Measurements from ENCODE around the gene ATF6B.

Gene ATF6B

DNA sequence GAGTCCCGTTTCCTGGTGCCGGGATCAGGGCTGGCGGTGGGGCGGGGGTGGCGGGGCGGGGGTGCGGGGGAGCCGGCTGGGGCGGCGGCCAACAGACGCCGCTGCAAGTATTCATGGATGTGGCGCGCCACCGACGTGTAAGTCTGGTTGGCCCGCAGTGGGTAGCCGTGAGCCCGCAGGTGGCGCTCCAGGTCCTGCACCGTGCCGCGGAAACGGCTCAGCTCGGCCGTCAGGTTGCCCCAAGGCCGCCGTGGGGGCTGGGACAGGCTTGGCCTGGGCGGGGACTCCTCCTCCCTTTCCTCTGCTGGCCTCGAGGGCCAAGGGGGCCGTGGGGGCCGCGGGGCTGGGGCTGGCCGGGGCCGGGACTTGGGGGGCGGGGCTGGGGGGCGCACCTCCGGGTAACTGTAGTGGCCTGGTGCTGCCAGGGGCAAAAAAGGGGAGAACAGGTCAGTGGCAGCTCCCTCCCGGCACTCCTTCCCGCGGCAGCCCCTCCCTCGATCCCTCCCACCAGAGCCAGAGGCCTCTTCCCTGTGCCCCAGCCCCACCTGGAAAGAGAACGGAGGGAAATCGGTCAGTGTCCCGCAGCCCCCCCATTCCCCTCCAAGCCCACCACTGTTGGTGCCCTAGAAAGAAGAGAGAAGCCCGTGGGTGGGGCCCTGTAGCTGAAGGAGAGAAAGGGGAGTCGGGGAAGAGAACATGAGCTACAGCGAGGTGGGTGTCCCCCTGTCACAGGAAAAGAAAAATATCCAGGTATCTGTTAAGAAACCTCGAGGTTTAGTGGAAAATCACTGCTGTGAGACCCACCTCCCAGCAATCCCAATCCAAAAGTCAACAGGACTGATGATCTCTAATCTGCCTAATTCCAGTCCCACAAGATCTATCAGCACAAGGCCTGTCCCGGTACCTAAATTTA, 40.2 kb downstream of the ATF6B start:
- no peak overlapping the region for H3K4me3 ChIP-seq (ENCODE audit: low read length)
- DNase-seq (ENCODE audit: low read depth, low spot score), result peak; percentile 35

DNA sequence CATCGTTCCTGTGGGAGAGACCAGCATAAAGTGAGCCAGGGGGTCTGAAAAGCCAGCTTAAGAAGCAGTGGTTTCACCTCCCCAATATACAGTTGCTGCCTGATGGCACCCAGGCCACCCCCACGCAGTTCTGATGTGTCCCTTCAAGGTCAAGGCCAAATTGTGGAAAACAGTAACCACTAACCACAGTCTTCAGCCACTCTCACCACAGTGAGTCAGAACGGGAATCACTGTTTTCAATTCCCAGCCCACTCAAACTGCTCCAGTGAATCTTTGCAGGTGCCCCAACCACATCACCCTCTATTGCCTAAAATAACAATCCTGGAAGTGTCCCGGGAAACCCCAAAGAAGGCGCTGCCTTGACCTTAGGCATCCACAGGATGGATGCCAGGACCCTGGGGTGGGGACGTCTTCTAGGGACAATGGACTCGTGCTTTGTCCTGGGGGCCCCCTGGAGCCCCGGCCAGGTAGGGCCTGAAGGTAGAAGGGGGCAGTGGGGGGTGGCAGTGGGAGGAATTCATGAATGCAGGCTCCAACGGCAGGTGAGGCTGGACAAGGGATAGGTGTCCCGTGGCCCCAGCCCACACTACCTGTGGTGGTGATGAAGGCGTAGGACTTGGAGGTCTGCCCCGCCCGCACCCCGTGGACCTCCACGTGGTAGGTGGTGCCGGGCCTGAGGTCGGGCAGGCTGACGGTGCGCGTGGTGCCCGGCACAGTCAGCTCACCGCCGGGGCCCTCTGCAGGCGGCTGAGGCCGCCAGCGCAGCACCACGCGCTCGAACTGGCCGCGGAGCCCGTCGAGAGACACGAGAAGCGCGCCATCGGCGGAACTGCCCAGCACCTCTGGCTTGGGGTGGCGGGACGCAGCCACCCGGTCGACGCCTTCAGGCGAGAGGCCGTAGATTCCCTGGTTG, 41.1 kb downstream of the ATF6B start:
- DNase-seq (ENCODE audit: low read depth, low spot score), result no peak
- H3K4me3 ChIP-seq (ENCODE audit: low read length), result no peak overlapping the region

DNA sequence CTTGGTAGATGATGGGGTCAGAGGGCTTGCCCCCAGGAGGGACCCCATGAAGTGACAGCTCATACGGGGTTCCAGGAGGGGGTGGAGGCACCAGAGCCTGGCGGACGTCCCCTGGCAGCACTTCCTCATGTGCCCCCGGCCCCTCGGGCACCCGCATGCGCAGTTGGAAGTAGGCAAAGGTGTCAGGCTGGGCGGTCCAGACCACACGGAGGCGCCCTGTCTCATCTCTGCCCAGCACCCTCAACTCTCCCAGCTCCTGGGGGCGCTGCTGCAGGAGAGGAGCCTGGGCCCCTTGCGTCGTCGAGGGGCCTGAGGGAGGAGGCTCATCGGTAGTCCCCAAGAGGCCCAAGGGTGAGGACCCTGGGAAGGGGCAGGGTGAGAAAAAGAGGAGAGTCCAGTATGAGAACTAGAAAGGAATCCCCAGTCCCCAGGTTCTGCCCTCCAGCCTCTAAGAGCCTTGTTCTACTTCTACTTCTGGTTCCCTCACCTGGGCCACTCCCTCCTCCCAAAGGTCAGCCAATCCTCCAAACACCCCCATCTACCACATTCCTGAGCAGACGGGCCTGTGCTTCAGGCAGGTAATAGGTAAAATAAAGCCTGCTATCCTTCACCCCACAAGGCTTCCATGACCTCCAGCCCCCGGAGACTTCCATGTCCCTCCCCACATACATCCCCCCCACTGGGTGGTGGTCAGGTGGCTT, 42.1 kb downstream of the ATF6B start:
- no peak overlapping the region for H3K4me3 ChIP-seq (ENCODE audit: low read length)
- DNase-seq (ENCODE audit: low read depth, low spot score), result no peak

DNA sequence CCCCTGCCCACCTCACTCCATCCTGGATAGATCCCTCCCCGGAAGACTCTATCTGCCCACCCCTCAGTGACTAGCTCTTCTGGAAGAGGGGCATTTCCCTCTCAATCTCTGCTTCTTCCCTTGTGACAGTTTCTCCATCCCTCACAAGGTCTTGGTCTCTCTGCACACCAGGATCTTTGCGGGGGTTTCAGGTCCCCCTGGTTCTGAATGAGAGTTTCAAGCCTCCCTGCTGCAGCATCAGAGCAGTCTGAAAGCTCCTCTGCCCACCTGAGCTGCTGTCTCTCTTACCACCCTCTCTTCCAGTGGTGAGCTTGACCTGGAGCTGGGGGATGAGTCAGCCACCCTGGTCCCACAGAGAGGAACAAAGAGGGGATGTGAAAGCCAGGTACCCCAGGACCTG, 43.3 kb downstream of the ATF6B start:
- DNase-seq (ENCODE audit: low read depth, low spot score), result no peak
- no peak overlapping the region for H3K4me3 ChIP-seq (ENCODE audit: low read length)

- DNase-seq (ENCODE audit: low read depth, low spot score), result no peak
- H3K4me3 ChIP-seq (ENCODE audit: low read length), result no peak overlapping the region
Measured at GRCh38 chr6:32083812-32084768, 44.0 kb downstream of the ATF6B start.

DNA sequence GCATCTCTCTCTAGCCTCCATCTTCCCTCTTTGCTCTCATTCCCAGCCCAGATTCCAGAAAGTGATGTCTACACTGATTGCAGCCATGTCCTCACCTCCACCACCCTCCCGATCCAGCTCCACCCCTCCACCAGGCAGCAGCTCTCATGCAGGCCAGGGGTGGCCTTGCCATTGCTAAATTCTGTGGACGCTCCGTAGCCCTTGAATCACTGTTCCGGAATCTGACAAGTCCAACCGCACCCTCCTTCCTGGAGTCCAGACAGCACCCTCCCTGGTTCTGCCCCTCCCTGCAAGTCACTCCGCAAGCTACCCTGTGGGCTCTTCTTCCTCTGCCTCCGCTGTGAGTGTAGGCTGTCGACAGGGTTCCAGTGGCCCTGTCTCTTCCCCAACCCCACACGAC, 45.1 kb downstream of the ATF6B start:
- no peak for DNase-seq (ENCODE audit: low read depth, low spot score)
- H3K4me3 ChIP-seq (ENCODE audit: low read length), result no peak overlapping the region

GRCh38 chr6:32082478-32082877, 45.6 kb downstream of the ATF6B start:
- no peak for DNase-seq (ENCODE audit: low read depth, low spot score)
- H3K4me3 ChIP-seq (ENCODE audit: low read length), result no peak overlapping the region

DNA sequence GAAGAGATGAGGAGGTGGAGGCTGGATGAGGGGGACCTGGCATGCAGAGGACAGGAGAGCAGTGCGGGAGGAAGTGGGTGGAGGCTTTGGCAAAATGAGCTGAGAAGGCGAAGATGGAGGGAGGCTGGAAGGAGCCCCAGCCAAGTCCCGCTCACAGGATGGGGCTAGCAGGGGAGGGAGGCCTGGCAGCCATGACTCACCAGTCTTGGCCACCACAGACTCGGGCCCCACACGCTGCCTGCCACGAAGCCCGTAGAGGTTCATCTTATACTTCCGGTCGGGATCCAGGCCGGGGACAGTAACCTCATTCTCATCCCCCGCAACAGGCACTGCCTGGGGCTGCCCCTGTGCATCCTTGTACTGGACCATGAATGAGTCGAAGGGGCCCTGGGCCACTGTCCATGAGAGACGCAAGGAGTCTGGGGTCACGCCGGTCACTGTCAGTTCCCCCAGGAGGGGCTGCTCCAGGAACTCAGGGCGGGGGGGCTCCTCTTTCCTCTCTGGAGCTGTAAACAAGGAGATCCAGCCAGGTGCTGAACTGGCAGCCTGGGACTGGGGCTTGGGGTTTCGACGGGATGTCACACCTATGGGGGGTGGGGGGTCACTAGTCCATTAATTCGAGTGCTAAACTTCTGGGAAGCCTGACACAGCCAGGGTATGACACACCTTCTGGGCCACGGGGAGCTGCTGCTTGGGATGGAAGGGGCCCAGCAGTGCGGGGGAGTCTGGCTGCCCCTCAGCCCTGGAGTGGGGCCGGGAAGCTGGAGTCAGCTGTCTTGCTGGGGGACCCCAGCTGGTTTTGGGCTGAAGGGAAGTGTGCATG, 46.7 kb downstream of the ATF6B start:
- no peak overlapping the region for H3K4me3 ChIP-seq (ENCODE audit: low read length)
- DNase-seq (ENCODE audit: low read depth, low spot score), result no peak

DNA sequence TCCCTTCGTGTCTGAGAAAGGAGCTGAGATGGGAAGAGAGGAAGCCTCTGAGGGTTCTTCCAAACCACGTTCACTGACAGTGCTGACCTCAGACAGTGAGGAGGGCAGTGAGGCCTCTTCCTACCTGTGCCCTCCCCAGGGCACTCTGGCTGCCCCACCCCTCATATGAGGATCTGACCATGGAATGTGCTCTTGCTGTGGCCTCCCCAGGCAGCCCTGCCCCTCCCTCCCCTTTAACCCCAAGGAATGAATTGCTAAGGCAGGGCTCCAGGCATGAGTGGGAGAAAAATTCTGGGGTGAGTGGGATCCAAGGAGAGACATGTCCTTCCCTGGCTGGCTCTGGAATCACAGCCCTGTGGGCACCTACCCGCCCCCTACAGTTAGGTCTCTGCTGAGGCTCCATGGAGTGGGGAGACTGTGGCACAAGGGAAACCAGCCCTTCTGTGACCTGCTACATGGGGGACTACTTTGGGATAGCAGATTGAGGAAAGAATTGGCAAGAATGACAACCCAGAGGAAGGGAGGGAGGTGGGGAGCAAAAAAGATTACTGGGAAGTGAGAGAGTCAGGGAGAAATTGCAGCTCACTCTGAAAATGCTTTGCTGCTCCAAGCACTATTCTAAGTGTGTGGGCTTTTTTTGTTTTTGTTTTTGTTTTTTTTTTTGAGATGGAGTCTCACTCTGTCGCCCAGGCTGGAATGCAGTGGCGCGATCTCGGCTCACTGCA, 48.3 kb downstream of the ATF6B start:
- DNase-seq (ENCODE audit: low read depth, low spot score), result no peak
- no peak overlapping the region for H3K4me3 ChIP-seq (ENCODE audit: low read length)

GRCh38 chr6:32076321-32076809, 51.7 kb downstream of the ATF6B start:
- DNase-seq (ENCODE audit: low read depth, low spot score), result no peak
- H3K4me3 ChIP-seq (ENCODE audit: low read length), result no peak overlapping the region

GRCh38 chr6:32075781-32076180, 52.3 kb downstream of the ATF6B start:
- DNase-seq (ENCODE audit: low read depth, low spot score), result no peak
- no peak overlapping the region for H3K4me3 ChIP-seq (ENCODE audit: low read length)

- DNase-seq (ENCODE audit: low read depth, low spot score), result no peak
- no peak overlapping the region for H3K4me3 ChIP-seq (ENCODE audit: low read length)
Measured at GRCh38 chr6:32074996-32075532, 53.0 kb downstream of the ATF6B start.

DNA sequence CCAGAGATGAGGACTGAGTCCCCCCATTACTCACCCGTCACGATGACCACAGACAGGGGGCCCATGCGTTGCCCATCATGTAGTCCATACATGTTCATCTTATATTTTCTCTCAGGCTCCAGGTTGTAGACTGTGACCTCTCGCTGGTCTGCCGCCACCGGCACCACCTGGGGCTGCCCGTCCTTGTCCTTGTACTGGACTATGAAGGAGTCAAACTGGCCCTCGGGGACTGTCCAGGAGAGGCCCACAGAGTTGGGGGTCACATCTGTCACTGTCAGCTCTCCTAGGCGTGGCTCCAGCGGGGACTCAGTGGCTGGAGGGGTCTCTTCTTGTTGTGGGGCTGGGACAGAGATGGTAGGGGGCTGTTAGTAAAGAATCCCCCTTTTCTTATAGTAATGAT, 54.4 kb downstream of the ATF6B start:
- H3K4me3 ChIP-seq (ENCODE audit: low read length), result no peak overlapping the region
- DNase-seq (ENCODE audit: low read depth, low spot score), result no peak

DNA sequence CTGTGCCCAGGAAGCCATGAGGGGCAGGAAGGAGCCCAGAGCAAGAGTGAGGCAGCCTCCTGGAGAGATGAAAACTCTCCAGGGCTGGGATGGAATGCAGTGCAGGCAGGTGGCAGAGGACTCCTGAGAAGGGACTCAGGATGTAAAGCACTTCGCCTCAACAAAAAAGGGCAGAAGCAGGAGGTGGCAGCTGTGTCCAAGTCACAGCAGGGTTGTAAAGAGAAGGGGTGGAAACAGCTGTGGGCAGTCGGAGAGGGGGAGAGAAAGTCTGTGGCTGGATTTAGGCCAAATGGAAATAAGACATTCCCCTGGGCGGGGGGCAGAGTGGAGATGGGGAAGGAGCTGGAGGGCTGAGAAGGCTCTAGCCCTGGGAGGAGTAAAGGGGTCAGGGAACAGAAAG, 54.9 kb downstream of the ATF6B start:
- H3K4me3 ChIP-seq (ENCODE audit: low read length), result no peak overlapping the region
- DNase-seq (ENCODE audit: low read depth, low spot score), result no peak

GRCh38 chr6:32070814-32071543, 57.1 kb downstream of the ATF6B start:
- no peak for DNase-seq (ENCODE audit: low read depth, low spot score)
- H3K4me3 ChIP-seq (ENCODE audit: low read length), result no peak overlapping the region

DNA sequence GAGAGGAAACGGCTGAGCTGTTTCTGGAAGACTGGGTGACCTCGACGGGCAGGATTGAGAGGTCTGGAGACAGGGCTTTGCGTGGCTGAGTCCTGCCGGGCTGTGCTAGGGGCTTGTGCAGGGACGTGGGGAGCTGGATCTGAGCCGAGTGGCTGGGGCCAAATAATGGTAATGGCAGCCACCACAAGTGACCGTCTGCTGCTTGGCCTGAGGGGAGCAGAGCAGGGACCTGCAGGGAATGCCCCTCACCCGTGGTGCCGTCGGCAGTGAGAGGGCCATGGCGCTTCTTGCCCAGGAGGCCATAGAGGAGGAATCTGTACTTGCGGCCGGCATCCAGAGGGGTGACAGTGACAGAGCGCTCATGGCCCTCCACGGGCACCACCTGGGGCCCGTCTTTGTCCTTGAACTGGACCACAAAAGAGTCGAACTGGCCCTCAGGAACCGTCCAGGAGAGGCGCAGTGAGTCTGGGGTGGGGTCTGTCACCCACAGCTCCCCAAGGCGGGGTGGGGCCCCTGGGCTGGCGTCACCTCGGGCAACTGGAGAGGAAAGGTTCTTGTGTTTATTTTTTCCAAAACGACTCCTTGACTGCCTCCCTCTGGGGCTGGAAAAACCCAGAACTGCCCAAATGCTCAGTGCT, 58.0 kb downstream of the ATF6B start:
- H3K4me3 ChIP-seq (ENCODE audit: low read length), result no peak overlapping the region

More for the DNA sequence above, 58.0 kb downstream of the ATF6B start:
- DNase-seq (ENCODE audit: low read depth, low spot score), result no peak

Data from Jurkat, Clone E6-1 (cell line).